ENCODE results near the gene BUB3. TPM values are rescaled to one million over a fixed set of nuclear protein-coding genes. Genes with fewer than 3 reads are reported as not detected.

BUB3 gene
- total RNA-seq, 1 donor from 2014 or later, result 245 TPM

- Mint-ChIP-seq H3K27me3 (ENCODE audit: insufficient read depth, low read depth) (peaks cover 27% of the 10 kb centered on the region), H3K4me1 (peaks cover 47% of the 10 kb centered on the region), H3K36me3 (peaks cover 24% of the 10 kb centered on the region), H3K4me3 (peak overlapping the region; percentile 100), H3K9me3 (no peaks in the 10 kb centered on the region), H3K27ac (no peak overlapping the region)
- peak overlapping the region; percentile 88 for H3K4me3 ChIP-seq
- peaks cover 56% of the 10 kb centered on the region for H3K79me2 ChIP-seq (ENCODE audit: low read depth)
- peaks cover 71% of the 10 kb centered on the region for H4K20me1 ChIP-seq (ENCODE audit: low read depth)
- H3F3A ChIP-seq (ENCODE audit: low read depth), result peaks cover 22% of the 10 kb centered on the region
- TF ChIP-seq EZH2phosphoT487 (IDR thresholded peaks at IDR 0.05) (no peak), EZH2 (IDR thresholded peaks at IDR 0.05) (peak; percentile 18), CTCF (IDR thresholded peaks at IDR 0.05) (no peak)
- H3K4me1 ChIP-seq, result peaks cover 31% of the 10 kb centered on the region
- peak; percentile 81 for DNase-seq (ENCODE audit: low spot score)
- H2AFZ ChIP-seq (replicated peaks), result peak overlapping the region; percentile 21
- H3K4me2 ChIP-seq, result peak overlapping the region; percentile 90
- H3K27me3 ChIP-seq, result peaks cover 38% of the 10 kb centered on the region
- no peak overlapping the region for H3K27ac ChIP-seq
- peaks cover 36% of the 10 kb centered on the region for H3K36me3 ChIP-seq
- H3K9me3 ChIP-seq (ENCODE audit: low read depth), result no peaks in the 10 kb centered on the region
- peak overlapping the region; percentile 38 for H3K9ac ChIP-seq
Measured at GRCh38 chr10:123154711-123155505, 706 bp downstream of the BUB3 start.

GRCh38 chr10:123156078-123156477 lies 1.9 kb downstream of the BUB3 start:
- Histone ChIP-seq H4K20me1 (ENCODE audit: low read depth) (peaks cover 76% of the 10 kb centered on the region), H3K9me3 (ENCODE audit: low read depth) (no peaks in the 10 kb centered on the region), H3K36me3 (peaks cover 43% of the 10 kb centered on the region), H3F3A (ENCODE audit: low read depth) (peaks cover 11% of the 10 kb centered on the region), H3K27ac (no peak overlapping the region), H3K4me3 (peak overlapping the region; percentile 88), H2AFZ (replicated peaks) (no peak overlapping the region), H3K4me1 (peaks cover 20% of the 10 kb centered on the region), H3K79me2 (ENCODE audit: low read depth) (peaks cover 67% of the 10 kb centered on the region), H3K27me3 (peaks cover 27% of the 10 kb centered on the region), H3K4me2 (peak overlapping the region; percentile 90), H3K9ac (no peak overlapping the region)
- Mint-ChIP-seq H3K4me1 (peaks cover 43% of the 10 kb centered on the region), H3K36me3 (peaks cover 27% of the 10 kb centered on the region), H3K27ac (no peak overlapping the region), H3K4me3 (peak overlapping the region; percentile 47), H3K27me3 (ENCODE audit: insufficient read depth, low read depth) (peaks cover 15% of the 10 kb centered on the region), H3K9me3 (no peaks in the 10 kb centered on the region)
- no peak for TF ChIP-seq CTCF (IDR thresholded peaks at IDR 0.05)
- no peak for TF ChIP-seq EZH2phosphoT487 (IDR thresholded peaks at IDR 0.05)
- no peak for TF ChIP-seq EZH2 (IDR thresholded peaks at IDR 0.05)
- DNase-seq (ENCODE audit: low spot score), result no peak

GRCh38 chr10:123157210-123157609 lies 3.0 kb downstream of the BUB3 start:
- H3K4me1 Mint-ChIP-seq, result peaks cover 38% of the 10 kb centered on the region
- peaks cover 15% of the 10 kb centered on the region for H3K27me3 ChIP-seq
- H3K9ac ChIP-seq, result no peak overlapping the region
- TF ChIP-seq CTCF (IDR thresholded peaks at IDR 0.05), result no peak
- no peak for TF ChIP-seq EZH2phosphoT487 (IDR thresholded peaks at IDR 0.05)
- no peak for TF ChIP-seq EZH2 (IDR thresholded peaks at IDR 0.05)
- H2AFZ ChIP-seq (replicated peaks), result no peak overlapping the region
- H3K36me3 Mint-ChIP-seq, result peaks cover 27% of the 10 kb centered on the region
- H3K9me3 ChIP-seq (ENCODE audit: low read depth), result no peaks in the 10 kb centered on the region
- DNase-seq (ENCODE audit: low spot score), result no peak
- H3K27ac ChIP-seq, result no peak overlapping the region
- no peak overlapping the region for H3K27ac Mint-ChIP-seq
- H3K4me3 Mint-ChIP-seq, result no peak overlapping the region
- H3F3A ChIP-seq (ENCODE audit: low read depth), result peaks cover 4% of the 10 kb centered on the region
- no peak overlapping the region for H3K4me3 ChIP-seq
- H3K4me2 ChIP-seq, result peak overlapping the region; percentile 14
- peaks cover 4% of the 10 kb centered on the region for H3K27me3 Mint-ChIP-seq (ENCODE audit: insufficient read depth, low read depth)
- H3K4me1 ChIP-seq, result peaks cover 13% of the 10 kb centered on the region
- no peaks in the 10 kb centered on the region for H3K9me3 Mint-ChIP-seq
- peaks cover 76% of the 10 kb centered on the region for H3K79me2 ChIP-seq (ENCODE audit: low read depth)
- H4K20me1 ChIP-seq (ENCODE audit: low read depth), result peaks cover 74% of the 10 kb centered on the region
- H3K36me3 ChIP-seq, result peaks cover 53% of the 10 kb centered on the region

Measured in neural progenitor cell (in vitro differentiated cells).